Esophagus squamous epithelium (tissue), 5 donors: ENCODE measurements around the gene PLXDC1. TPM values are rescaled to one million over a fixed set of nuclear protein-coding genes. Genes with fewer than 3 reads are reported as not detected.
A peak's percentile ranks its signal among the peaks of the same experiment; 100 is the strongest.

Experiments
- DNase-seq: peaks from one replicate; lab custom pipeline; 2025; lab: John Stamatoyannopoulos, UW
- H3K27ac ChIP-seq, 4 donors: fragments of 200-600 bp; sonication (generic); one replicate each; pipeline ENCODE4 v1.5.1; 2016 to 2019; ENCODE audit warnings: mild to moderate bottlenecking in 1 of 4
- H3K27me3 ChIP-seq, 4 donors: fragments of 200-600 bp; sonication (generic); 1 replicate in 3 of 4; 2 replicates in 1 of 4; pipeline versions ENCODE4 v1.5.1 to v1.6.0; 2017 to 2021; ENCODE audit warnings: antibody characterized with exemption in 1 of 4
- H3K36me3 ChIP-seq, 3 donors: fragments of 200-600 bp; sonication (generic); one replicate each; pipeline ENCODE4 v1.5.1; 2016 to 2019
- H3K4me1 ChIP-seq, 3 donors: fragments of 200-600 bp; sonication (generic); one replicate each; pipeline ENCODE4 v1.5.1; 2017 to 2019
- H3K4me3 ChIP-seq, 4 donors: fragments of 200-600 bp; sonication (generic); 1 replicate in 3 of 4; 2 replicates in 1 of 4; pipeline ENCODE4 v1.5.1; 2016 to 2019; ENCODE audit warnings: mild to moderate bottlenecking in 2 of 4, moderate library complexity in 1 of 4
- H3K9me3 ChIP-seq, 3 donors: fragments of 200-600 bp; sonication (generic); one replicate each; pipeline ENCODE4 v1.5.1; 2016 to 2019
- POLR2A ChIP-seq, 4 donors: fragments of 450-650 bp; IDR thresholded peaks; one replicate each; pipeline ENCODE4 v1.6.1; 2017; ENCODE audit warnings: antibody characterized with exemption in 4 of 4, mild to moderate bottlenecking in 4 of 4, moderate library complexity in 3 of 4
- WGBS, 2 donors: methylation state at CpG; one replicate each; pipeline ENCODE4 v1.1.5; 2018; 5-methylcytosine and 5-hydroxymethylcytosine counted together
- intact Hi-C: fragments of 100-400 bp; cut with DNase I; formaldehyde crosslinking; loops from one replicate; pipeline ENCODE4 v1.15.0; 2022
- total RNA-seq, 4 donors: library from RNA; depleted of rRNA; stranded (reverse); fragments of >200 nt; gene quantifications; one replicate each; pipeline ENCODE4 v1.1.0, GENCODE V29; 2016
- TF ChIP-seq, protein P1 (sequence below), 6 experiments: fragments of 450-650 bp in 4 of 6; fragments of 200-600 bp in 2 of 6; sonication (generic) in 2 of 6; IDR thresholded peaks; one replicate each; pipeline ENCODE4 v1.5.1; 2016 to 2019; ENCODE audit warnings: antibody characterized with exemption in 6 of 6, mild to moderate bottlenecking in 4 of 6, moderate library complexity in 4 of 6
- donor health status: DM: yes; HTN: yes; CAD: no.

Gene PLXDC1
- total RNA-seq, 4 donors from 2014 or later, result 1.2 to 7.2 (median 4.6) TPM

DNA sequence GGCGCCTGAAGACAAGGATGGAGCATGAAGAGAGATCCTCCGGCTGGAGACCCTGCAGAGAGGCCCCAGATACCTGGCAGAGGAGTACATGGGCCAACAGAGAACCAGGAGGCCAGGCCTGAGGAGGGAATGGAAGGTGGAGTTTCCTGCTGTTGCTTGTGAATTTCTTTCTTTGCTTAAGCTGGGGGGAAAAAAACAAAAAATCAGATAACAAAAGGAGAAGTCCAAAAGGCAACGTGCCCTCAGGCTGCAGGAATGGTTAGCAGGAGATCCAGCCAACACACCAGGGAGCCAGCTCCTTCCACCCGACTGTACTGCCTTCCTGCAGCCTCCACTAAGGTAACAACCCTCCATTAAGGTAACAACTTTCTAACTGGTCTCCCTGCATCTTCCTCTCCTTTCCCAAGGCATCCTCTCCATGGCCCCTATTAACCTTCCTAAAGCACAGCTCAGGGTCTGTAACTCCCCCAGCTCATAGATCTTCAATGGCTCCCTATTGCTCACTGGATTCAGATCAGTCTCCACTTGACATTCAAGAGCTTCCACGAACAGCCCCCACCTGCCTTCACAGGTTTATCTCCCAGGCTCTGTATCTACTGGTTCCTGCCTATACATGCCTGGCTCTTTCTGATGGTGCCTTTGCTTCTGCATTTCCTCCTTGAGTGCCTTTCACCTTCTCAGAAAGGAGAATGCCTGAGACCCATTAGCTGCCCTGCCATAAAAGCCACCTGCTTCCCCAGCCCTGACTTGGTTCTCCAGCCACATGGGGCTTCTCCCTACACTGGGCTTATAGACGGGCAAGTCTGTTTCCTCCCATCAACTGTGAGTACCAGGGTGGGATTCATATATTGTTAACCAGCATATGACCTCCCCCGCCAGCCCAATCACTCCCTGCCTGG lies 15.2 kb upstream of the PLXDC1 start:
- no peak for DNase-seq
- WGBS, 2 donors, result 25 to 46% methylated on average over 5 to 6 of the region's 7 CpGs
- intact Hi-C loops, result no loop called here

DNA sequence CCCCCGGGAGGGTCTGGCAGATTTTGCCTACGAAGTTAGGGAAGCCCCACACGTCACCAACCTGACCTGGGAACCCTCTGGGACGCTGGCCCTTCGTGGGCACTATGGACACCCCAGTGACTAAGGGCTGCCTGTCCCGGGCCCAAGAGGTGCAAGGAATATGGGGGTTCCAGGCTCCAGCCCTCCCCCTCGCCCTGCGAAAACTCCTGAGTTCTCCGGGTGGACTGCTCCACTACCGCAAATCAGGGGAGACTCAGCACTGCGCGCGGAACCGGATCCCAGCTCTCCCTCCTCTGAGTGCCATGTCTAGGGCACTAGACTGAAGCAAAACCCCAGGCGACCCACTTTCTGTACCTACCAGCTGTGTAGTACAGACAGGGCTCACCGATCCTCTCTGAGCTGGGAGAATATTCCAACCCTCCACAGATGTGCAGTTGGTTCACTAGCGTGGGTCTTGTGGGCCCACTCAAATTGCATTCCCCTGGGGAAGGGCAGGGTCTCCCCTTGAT lies 14.5 kb upstream of the PLXDC1 start, which contains the start of gene ARL5C:
Gene ARL5C, minus strand, starts transcription at position 321 of the 509 bp plus-strand sequence. CDS start 401 bp downstream, outside the sequence.
- Histone ChIP-seq H3K36me3 (no peaks in the 10 kb centered on the region), H3K27ac (peak within 1 kb of the TSS in 3 of 4 donors; percentile 17 to 32 (median 30)), H3K4me3 (peak within 1 kb of the TSS; percentile 6 to 69 (median 50)), H3K27me3 (peaks cover 0 to 16% (median 0%) of the 10 kb centered on the region in 4 donors), H3K9me3 (no peaks in the 10 kb centered on the region), H3K4me1 (peaks cover 15 to 40% (median 31%) of the 10 kb centered on the region in 3 donors)
- TF ChIP-seq, protein P1, sequence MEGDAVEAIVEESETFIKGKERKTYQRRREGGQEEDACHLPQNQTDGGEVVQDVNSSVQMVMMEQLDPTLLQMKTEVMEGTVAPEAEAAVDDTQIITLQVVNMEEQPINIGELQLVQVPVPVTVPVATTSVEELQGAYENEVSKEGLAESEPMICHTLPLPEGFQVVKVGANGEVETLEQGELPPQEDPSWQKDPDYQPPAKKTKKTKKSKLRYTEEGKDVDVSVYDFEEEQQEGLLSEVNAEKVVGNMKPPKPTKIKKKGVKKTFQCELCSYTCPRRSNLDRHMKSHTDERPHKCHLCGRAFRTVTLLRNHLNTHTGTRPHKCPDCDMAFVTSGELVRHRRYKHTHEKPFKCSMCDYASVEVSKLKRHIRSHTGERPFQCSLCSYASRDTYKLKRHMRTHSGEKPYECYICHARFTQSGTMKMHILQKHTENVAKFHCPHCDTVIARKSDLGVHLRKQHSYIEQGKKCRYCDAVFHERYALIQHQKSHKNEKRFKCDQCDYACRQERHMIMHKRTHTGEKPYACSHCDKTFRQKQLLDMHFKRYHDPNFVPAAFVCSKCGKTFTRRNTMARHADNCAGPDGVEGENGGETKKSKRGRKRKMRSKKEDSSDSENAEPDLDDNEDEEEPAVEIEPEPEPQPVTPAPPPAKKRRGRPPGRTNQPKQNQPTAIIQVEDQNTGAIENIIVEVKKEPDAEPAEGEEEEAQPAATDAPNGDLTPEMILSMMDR (IDR thresholded peaks at IDR 0.05), result no peak
- no peak for TF ChIP-seq POLR2A (IDR thresholded peaks at IDR 0.05)
- no peak for DNase-seq
- WGBS, 2 donors, result 61 to 80% methylated on average over 1 to 6 of the region's 17 CpGs
- intact Hi-C loops, result no loop called here

More for the DNA sequence above, 15.2 kb upstream of the PLXDC1 start:
- Histone ChIP-seq H3K9me3 (no peaks in the 10 kb centered on the region), H3K27me3 (peaks cover 0 to 16% (median 0%) of the 10 kb centered on the region in 4 donors), H3K36me3 (no peaks in the 10 kb centered on the region), H3K27ac (peak overlapping the region in 1 of 4 donors; percentile 5), H3K4me1 (peaks cover 15 to 42% (median 31%) of the 10 kb centered on the region in 3 donors), H3K4me3 (no peak overlapping the region)
- TF ChIP-seq POLR2A (IDR thresholded peaks at IDR 0.05), result no peak
- TF ChIP-seq, protein P1 (IDR thresholded peaks at IDR 0.05), result no peak

DNA sequence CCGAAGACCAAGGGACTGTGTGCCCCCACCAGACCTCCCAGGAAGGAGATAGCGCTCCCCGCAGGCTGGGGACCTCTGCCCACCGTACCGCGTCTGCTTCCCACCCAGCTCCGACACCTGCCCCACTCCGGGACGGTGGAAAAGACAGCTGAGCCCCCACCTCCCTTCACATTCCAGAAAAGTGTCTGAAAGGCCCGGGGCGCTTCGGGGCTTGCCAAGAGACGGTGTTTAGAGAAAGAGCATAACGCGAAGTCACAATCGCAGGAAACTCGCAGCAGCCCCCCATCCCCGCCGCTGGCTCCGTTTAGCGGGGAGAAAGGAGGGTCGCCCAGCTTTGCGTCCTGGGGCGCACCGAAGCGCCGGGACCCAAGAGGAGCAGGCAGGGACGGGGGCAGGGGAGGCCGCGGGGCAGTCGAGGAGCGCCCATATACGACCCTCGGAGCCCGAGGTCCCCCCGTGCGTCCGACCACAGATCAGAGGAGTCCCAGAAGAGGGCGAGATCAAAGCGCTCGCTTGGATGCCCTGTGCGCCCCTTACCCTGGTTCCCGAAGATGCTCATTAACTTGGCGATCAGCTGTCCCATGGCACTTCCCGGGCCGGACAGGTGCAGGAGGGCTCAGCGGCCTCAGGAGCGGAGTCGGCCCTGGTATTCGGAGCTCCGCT lies 13.9 kb upstream of the PLXDC1 start:
- Histone ChIP-seq H3K9me3 (no peaks in the 10 kb centered on the region), H3K4me3 (peak overlapping the region; percentile 6 to 69 (median 50)), H3K27me3 (peaks cover 0 to 16% (median 0%) of the 10 kb centered on the region in 4 donors), H3K27ac (peak overlapping the region in 3 of 4 donors; percentile 17 to 32 (median 30)), H3K4me1 (peaks cover 15 to 40% (median 31%) of the 10 kb centered on the region in 3 donors), H3K36me3 (no peaks in the 10 kb centered on the region)
- no peak for TF ChIP-seq POLR2A (IDR thresholded peaks at IDR 0.05)
- TF ChIP-seq, protein P1 (IDR thresholded peaks at IDR 0.05), result no peak
- intact Hi-C loops, result no loop called here
- no peak for DNase-seq
- 0 to 23% methylated on average over 2 to 14 of the region's 51 CpGs for WGBS, 2 donors

DNA sequence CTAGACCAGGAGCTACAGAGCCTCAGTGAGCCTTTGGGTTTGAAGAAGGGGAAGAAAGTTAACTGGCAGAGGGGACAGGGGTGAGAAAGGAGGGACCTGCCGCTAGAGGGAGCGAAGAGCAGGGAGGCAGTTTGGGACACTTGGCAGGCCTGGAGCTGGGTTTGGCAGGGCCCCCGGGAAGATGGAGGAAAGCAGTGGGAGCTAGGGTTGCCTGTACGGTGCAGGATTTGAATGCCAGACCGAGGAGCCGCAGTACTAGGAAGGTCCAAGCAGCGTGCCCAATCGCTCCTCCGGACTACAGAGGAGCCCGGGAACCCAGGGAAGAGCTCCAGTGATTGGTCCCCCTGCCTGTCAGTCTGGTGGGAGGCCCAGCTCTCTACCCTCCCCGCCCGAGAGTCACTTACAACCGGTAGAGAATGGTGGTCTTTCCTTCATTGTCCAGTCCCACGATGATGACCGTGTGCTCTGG lies 13.3 kb upstream of the PLXDC1 start:
- peaks cover 15 to 40% (median 31%) of the 10 kb centered on the region in 3 donors for H3K4me1 ChIP-seq
- H3K27me3 ChIP-seq, result peaks cover 0 to 16% (median 0%) of the 10 kb centered on the region in 4 donors
- intact Hi-C loops, result no loop called here
- peak overlapping the region; percentile 6 to 69 (median 50) for H3K4me3 ChIP-seq
- no peaks in the 10 kb centered on the region for H3K9me3 ChIP-seq
- DNase-seq, result no peak
- peak overlapping the region in 3 of 4 donors; percentile 17 to 32 (median 30) for H3K27ac ChIP-seq
- WGBS, 2 donors, result 0 to 5% methylated on average over 6 to 9 of the region's 15 CpGs
- TF ChIP-seq, protein P1 (IDR thresholded peaks at IDR 0.05), result peak; percentile 67 to 86 (median 78)
- no peak for TF ChIP-seq POLR2A (IDR thresholded peaks at IDR 0.05)
- no peaks in the 10 kb centered on the region for H3K36me3 ChIP-seq
